NCI-H748 treated with DMSO at 0.1 percent for 48 hours (cell line): ENCODE results near the gene OR13C8.

Source experiments
- DNase-seq: peaks from one replicate; lab custom pipeline; 2025; lab: John Stamatoyannopoulos, UW

Gene OR13C8

DNA sequence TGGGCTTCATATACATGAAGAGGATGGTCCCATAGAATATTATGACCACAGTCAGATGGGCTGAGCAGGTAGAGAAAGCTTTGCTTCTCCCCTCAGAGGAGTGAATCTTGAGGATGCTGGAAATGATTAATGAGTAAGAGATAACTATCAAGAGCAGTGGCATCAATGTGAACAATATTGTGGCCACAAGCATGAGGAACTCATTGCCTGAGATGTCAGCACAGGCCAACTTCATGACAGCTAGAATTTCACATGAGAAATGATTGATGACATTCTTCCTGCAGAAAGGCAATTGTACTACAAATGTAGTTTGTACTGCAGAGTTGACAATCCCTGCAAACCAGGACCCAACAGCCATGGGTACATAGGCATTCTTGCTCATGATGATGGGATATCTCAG, 48.5 kb downstream of the OR13C8 start:
- no peak for DNase-seq

DNA sequence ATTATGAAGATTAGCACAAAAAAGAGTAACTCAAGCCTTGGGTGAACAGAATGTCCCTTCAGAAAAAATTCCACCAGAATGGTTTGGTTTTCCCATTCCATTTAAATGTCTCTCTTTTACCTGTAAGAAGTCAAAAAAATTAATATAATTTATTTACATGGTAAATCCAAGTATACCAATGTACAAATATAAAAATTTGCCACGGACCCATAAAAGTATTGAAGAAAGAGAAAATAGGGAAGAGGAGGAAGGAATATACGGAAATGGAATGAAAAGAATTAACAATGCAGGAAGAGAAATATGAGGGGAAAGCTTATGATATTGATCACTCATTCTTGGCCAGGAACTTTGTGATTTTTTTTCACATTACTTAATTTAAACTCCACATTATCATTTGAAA, 49.1 kb downstream of the OR13C8 start, which contains the start of gene OR13C9:
Gene OR13C9 (minus strand): TSS at position 101 of the 400 bp plus-strand sequence. CDS start 0 bp downstream, at position 101.
- DNase-seq, result no peak
